Pericardium fibroblast (primary cell): ENCODE data around the gene ST13. TPM values are rescaled to one million over a fixed set of nuclear protein-coding genes. Genes with fewer than 3 reads are reported as not detected.

Experiments used
- total RNA-seq: library from RNA; depleted of rRNA; stranded (reverse); fragments of >200 nt; gene quantifications from 2 replicates; pipeline ENCODE4 v1.2.3, GENCODE V29; 2015

The ST13 gene
- total RNA-seq: 136 and 146 TPM in 2 replicates

GRCh38 chr22:40856513-40857308, at the start of gene ST13, which contains the start of gene XPNPEP3:
Gene ST13, minus strand, starts transcription at chr22:40856639. Its CDS starts 99 bp downstream, at chr22:40856540.
Gene XPNPEP3, plus strand, starts transcription at chr22:40857148. Its CDS starts 34 bp downstream, at chr22:40857182.

GRCh38 chr22:40862013-40862412, 5.6 kb upstream of the ST13 start, which contains the start of gene DNAJB7:
Gene DNAJB7, minus strand, starts transcription at chr22:40862113. Its CDS starts 119 bp downstream, at chr22:40861994.

GRCh38 chr22:40818747-40819598, 37.5 kb downstream of the ST13 start, which contains the start of gene SLC25A17:
Gene SLC25A17, minus strand, starts transcription at chr22:40819346. Its CDS starts 98 bp downstream, at chr22:40819248.

Other genes with a start within 250 kb of the ST13 start
- gene MRTFA, start 219.9 kb downstream of the ST13 start, total RNA-seq: 49.2 and 51.8 TPM in 2 replicates
- gene MCHR1, start 177.2 kb downstream of the ST13 start, total RNA-seq: not detected in 2 replicates
- gene SLC25A17, start 37.3 kb downstream of the ST13 start, total RNA-seq: 8.5 and 21.6 TPM in 2 replicates
- gene XPNPEP3, start 509 bp upstream of the ST13 start, total RNA-seq: 8.2 and 10.0 TPM in 2 replicates
- not detected in 2 replicates for gene DNAJB7, start 5.5 kb upstream of the ST13 start, total RNA-seq
- gene RBX1, start 94.7 kb upstream of the ST13 start, total RNA-seq: 31.7 and 56.7 TPM in 2 replicates
- gene EP300, start 236.0 kb upstream of the ST13 start, total RNA-seq: 18.9 and 23.3 TPM in 2 replicates